ENCODE results near the gene LFNG.

- TF ChIP-seq CTCF (IDR thresholded peaks at IDR 0.05; ENCODE audit: low read length) (no peak), EZH2 (IDR thresholded peaks at IDR 0.05; ENCODE audit: borderline replicate concordance, low read length) (no peak)
Observed at GRCh38 chr7:2571409-2571808, 51.8 kb downstream of the LFNG start.
